Activated CD4-positive, alpha-beta memory T cell treated with anti-CD3 and anti-CD28 coated beads for 36 hours (primary cell): ENCODE results near the gene PLEKHA7. TPM values are rescaled to one million over a fixed set of nuclear protein-coding genes. Genes with fewer than 3 reads are reported as not detected.

Experiments used
- CTCF ChIA-PET: fragments of 350-600 bp; sonication (Branson Sonifier 250); formaldehyde crosslinking; loops from one replicate; lab custom pipeline; 2021; ENCODE audit warnings: antibody characterized with exemption, inconsistent platforms; lab: Charles Lee
- POLR2A ChIA-PET: fragments of 350-600 bp; sonication (Branson Sonifier 250); formaldehyde crosslinking; loops from one replicate; lab custom pipeline; 2021; ENCODE audit warnings: antibody characterized with exemption; lab: Charles Lee
- DNase-seq: peaks from one replicate; pipeline ENCODE4 v3.0.0-alpha.2; 2020
- H3K27ac Mint-ChIP-seq: one replicate; pipeline ENCODE4 v1.8.0; 2021; ENCODE audit warnings: mixed read lengths
- H3K27me3 Mint-ChIP-seq: one replicate; pipeline ENCODE4 v1.8.0; 2021; ENCODE audit warnings: mixed read lengths
- H3K36me3 Mint-ChIP-seq: one replicate; pipeline ENCODE4 v1.8.0; 2021; ENCODE audit warnings: mixed read lengths
- H3K4me1 Mint-ChIP-seq: one replicate; pipeline ENCODE4 v1.8.0; 2021; ENCODE audit warnings: low read depth, mixed read lengths
- H3K4me3 Mint-ChIP-seq: one replicate; pipeline ENCODE4 v1.8.0; 2021; ENCODE audit warnings: mild to moderate bottlenecking, mixed read lengths
- H3K9me3 Mint-ChIP-seq: one replicate; pipeline ENCODE4 v1.8.0; 2021; ENCODE audit warnings: mixed read lengths
- intact Hi-C: fragments of 100-400 bp; cut with micrococcal nuclease; formaldehyde crosslinking; loops from one replicate; pipeline ENCODE4 v1.15.1; 2023
- total RNA-seq, 2 experiments: library from RNA; stranded (reverse); gene quantifications; one replicate each; pipeline ENCODE4 v1.2.3, GENCODE V29; 2021

The PLEKHA7 gene
- total RNA-seq, 2 experiments from 2014 or later, result 5.1 to 5.3 TPM

DNA sequence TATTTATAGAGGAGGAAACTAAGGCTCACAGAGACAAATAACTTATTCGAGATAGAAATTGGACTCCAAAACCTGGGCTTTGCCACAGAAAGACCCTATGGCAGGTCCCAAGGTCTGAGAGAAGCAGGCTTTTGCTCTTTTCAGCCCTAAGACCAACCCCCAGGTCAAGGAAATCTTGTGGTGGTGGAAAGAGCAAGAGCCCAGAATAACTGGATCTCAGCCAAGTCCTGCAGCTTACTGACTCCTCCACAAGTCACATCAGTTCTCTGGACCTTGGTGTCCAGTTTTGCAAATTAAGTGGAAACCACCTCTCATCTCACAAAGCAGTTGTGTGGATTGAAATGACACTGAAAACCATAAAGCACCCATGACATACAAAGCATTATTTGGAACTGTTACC is 153.6 kb downstream of the PLEKHA7 start:
- Mint-ChIP-seq H3K27me3 (peaks cover 1% of the 10 kb centered on the region), H3K9me3 (peaks cover 7% of the 10 kb centered on the region), H3K27ac (no peak overlapping the region), H3K36me3 (peaks cover 7% of the 10 kb centered on the region), H3K4me1 (peaks cover 16% of the 10 kb centered on the region), H3K4me3 (no peak overlapping the region)
- DNase-seq, result no peak
- POLR2A ChIA-PET, result no interaction called here
- CTCF ChIA-PET, result interaction anchor here (2.1 kb wide), 1 partner anchor 75 kb away, joined by 4 read pairs; no protein-coding TSS in a partner anchor
- intact Hi-C loops, result no loop called here

DNA sequence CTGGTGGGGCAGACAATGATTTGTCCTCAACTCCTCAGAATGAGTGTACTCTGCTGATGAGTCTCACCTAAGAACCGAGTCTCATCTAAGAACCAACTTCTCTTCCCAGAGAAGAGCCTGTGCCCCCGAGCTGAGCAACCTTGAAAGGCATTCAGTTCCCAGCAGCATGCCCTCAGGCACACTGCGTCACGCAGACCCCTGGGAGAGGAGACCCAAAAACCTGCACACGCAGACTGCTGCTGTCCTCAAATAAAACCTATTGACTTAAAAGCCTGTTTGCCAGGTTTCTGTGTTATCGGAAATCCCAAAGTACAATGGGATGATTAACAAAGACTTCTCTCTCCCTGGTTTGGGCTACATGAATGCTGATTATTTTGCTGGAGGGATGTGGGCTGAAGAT is 154.6 kb downstream of the PLEKHA7 start:
- Mint-ChIP-seq H3K4me1 (peaks cover 11% of the 10 kb centered on the region), H3K27ac (no peak overlapping the region), H3K9me3 (peaks cover 2% of the 10 kb centered on the region), H3K36me3 (peaks cover 2% of the 10 kb centered on the region), H3K4me3 (no peak overlapping the region), H3K27me3 (peaks cover 1% of the 10 kb centered on the region)
- CTCF ChIA-PET, result interaction anchor here (2.1 kb wide), 1 partner anchor 74 kb away, joined by 4 read pairs; no protein-coding TSS in a partner anchor
- no peak for DNase-seq
- POLR2A ChIA-PET, result no interaction called here
- intact Hi-C loops, result no loop called here

DNA sequence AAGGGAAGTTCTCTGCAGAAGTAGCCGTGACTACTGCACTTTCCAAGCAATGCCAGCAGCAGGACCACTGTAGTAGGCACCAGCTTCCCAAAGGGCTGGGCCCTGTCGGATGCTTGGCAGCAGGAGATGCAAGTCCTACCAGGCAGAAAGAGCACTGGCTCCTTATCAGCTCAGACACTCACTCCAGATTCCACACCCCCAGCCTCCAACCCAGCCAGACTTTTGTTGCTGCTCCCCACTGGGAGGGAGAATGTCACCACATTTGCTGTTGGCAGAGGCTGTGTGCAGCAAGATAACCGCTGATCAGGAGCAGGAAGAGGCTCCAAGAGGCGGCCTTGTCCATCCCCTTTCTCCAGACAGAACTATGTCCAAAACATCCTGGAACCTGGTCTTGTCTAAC is 157.0 kb downstream of the PLEKHA7 start:
- Mint-ChIP-seq H3K4me1 (peaks cover 2% of the 10 kb centered on the region), H3K9me3 (no peaks in the 10 kb centered on the region), H3K4me3 (no peak overlapping the region), H3K27me3 (peaks cover 1% of the 10 kb centered on the region), H3K27ac (no peak overlapping the region), H3K36me3 (peaks cover 2% of the 10 kb centered on the region)
- CTCF ChIA-PET, result interaction anchor here (1.4 kb wide), 1 partner anchor 20 kb away, joined by 3 read pairs; no protein-coding TSS in a partner anchor
- intact Hi-C loops, result no loop called here
- POLR2A ChIA-PET, result no interaction called here
- DNase-seq, result no peak

GRCh38 chr11:16856022-16856471 is 158.2 kb downstream of the PLEKHA7 start:
- CTCF ChIA-PET, result interaction anchor here (0.6 kb wide), 1 partner anchor 27 kb away, joined by 3 read pairs; no protein-coding TSS in a partner anchor
- H3K27ac Mint-ChIP-seq, result no peak overlapping the region

GRCh38 chr11:16854979-16855378 is 159.2 kb downstream of the PLEKHA7 start:
- ChIA-PET POLR2A (no interaction called here), CTCF (no interaction called here)
- no peak for DNase-seq
- H3K36me3 Mint-ChIP-seq, result peaks cover 2% of the 10 kb centered on the region
- no peaks in the 10 kb centered on the region for H3K27me3 Mint-ChIP-seq
- H3K4me1 Mint-ChIP-seq, result no peaks in the 10 kb centered on the region
- H3K27ac Mint-ChIP-seq, result no peak overlapping the region
- intact Hi-C loops, result no loop called here
- H3K4me3 Mint-ChIP-seq, result no peak overlapping the region
- no peaks in the 10 kb centered on the region for H3K9me3 Mint-ChIP-seq

More at GRCh38 chr11:16856022-16856471, 158.2 kb downstream of the PLEKHA7 start:
- no peak for DNase-seq
- POLR2A ChIA-PET, result no interaction called here
- intact Hi-C loops, result no loop called here
- Mint-ChIP-seq H3K4me1 (no peaks in the 10 kb centered on the region), H3K27me3 (no peaks in the 10 kb centered on the region), H3K9me3 (no peaks in the 10 kb centered on the region), H3K36me3 (peaks cover 2% of the 10 kb centered on the region), H3K4me3 (no peak overlapping the region)

GRCh38 chr11:16853859-16854258 is 160.4 kb downstream of the PLEKHA7 start:
- no peaks in the 10 kb centered on the region for H3K4me1 Mint-ChIP-seq
- H3K9me3 Mint-ChIP-seq, result no peaks in the 10 kb centered on the region
- ChIA-PET POLR2A (no interaction called here), CTCF (no interaction called here)
- intact Hi-C loops, result no loop called here
- DNase-seq, result no peak
- no peak overlapping the region for H3K27ac Mint-ChIP-seq
- peaks cover 2% of the 10 kb centered on the region for H3K36me3 Mint-ChIP-seq
- H3K4me3 Mint-ChIP-seq, result no peak overlapping the region
- H3K27me3 Mint-ChIP-seq, result no peaks in the 10 kb centered on the region

DNA sequence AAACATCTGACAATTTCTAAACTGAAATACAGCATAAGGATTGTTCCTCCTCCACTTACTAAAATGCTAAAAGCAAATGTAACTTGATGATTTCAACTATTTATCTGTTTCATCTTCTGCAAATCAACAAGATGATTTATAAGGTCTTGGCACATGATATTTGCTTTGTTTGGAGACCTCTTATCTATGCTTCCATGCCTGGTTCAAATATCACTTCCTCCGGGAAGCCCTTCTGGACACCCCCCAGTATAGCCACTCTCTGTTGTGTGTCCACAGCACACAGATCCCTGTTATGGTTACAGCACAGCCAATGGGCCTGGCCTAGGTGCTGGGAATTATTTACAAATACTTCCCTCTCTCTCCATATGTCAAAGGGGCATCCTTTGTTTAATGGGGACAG is 160.9 kb downstream of the PLEKHA7 start:
- Mint-ChIP-seq H3K36me3 (peaks cover 2% of the 10 kb centered on the region), H3K27ac (no peak overlapping the region), H3K4me3 (no peak overlapping the region), H3K27me3 (no peaks in the 10 kb centered on the region), H3K9me3 (no peaks in the 10 kb centered on the region), H3K4me1 (no peaks in the 10 kb centered on the region)
- ChIA-PET POLR2A (no interaction called here), CTCF (no interaction called here)
- DNase-seq, result no peak
- intact Hi-C loops, result no loop called here

GRCh38 chr11:16846305-16846704 is 167.9 kb downstream of the PLEKHA7 start:
- no peak for DNase-seq
- Mint-ChIP-seq H3K27me3 (no peaks in the 10 kb centered on the region), H3K27ac (no peak overlapping the region), H3K36me3 (peaks cover 3% of the 10 kb centered on the region), H3K4me3 (no peak overlapping the region), H3K4me1 (no peaks in the 10 kb centered on the region), H3K9me3 (no peaks in the 10 kb centered on the region)
- intact Hi-C loops, result no loop called here
- POLR2A ChIA-PET, result no interaction called here
- CTCF ChIA-PET, result interaction anchor here (0.5 kb wide), 1 partner anchor 378 kb away, joined by 3 read pairs; no protein-coding TSS in a partner anchor

- H3K4me3 Mint-ChIP-seq, result no peak overlapping the region
Measured at GRCh38 chr11:16844268-16844771, 169.9 kb downstream of the PLEKHA7 start.

DNA sequence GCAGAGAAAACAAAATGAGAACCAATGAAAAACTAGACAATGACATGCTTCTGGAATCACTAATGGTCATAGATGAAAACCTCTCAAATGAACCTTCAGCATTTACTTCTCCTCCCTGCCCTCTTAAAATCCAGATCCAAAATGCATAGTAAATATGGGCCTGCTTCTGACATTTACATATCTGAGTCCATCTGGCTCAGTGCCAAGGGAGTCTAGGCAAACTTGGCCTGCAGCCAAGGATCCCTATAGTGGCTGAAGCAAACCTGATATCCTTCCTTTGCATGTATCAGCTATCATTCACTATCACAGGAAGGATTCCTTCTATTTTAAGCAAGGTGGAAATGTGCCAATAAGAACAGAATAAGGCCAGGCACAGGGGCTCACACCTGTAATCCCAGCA is 170.9 kb downstream of the PLEKHA7 start:
- no peak for DNase-seq
- intact Hi-C loops, result no loop called here
- H3K4me3 Mint-ChIP-seq, result no peak overlapping the region
- peaks cover 7% of the 10 kb centered on the region for H3K36me3 Mint-ChIP-seq
- CTCF ChIA-PET, result no interaction called here
- no peaks in the 10 kb centered on the region for H3K27me3 Mint-ChIP-seq
- no peaks in the 10 kb centered on the region for H3K4me1 Mint-ChIP-seq
- POLR2A ChIA-PET, result no interaction called here
- H3K27ac Mint-ChIP-seq, result no peak overlapping the region
- H3K9me3 Mint-ChIP-seq, result no peaks in the 10 kb centered on the region

More at GRCh38 chr11:16844268-16844771, 169.9 kb downstream of the PLEKHA7 start:
- POLR2A ChIA-PET, result no interaction called here
- Mint-ChIP-seq H3K36me3 (peaks cover 7% of the 10 kb centered on the region), H3K27ac (no peak overlapping the region), H3K4me1 (no peaks in the 10 kb centered on the region), H3K27me3 (no peaks in the 10 kb centered on the region), H3K9me3 (no peaks in the 10 kb centered on the region)
- DNase-seq, result no peak
- intact Hi-C loops, result no loop called here
- CTCF ChIA-PET, result no interaction called here

DNA sequence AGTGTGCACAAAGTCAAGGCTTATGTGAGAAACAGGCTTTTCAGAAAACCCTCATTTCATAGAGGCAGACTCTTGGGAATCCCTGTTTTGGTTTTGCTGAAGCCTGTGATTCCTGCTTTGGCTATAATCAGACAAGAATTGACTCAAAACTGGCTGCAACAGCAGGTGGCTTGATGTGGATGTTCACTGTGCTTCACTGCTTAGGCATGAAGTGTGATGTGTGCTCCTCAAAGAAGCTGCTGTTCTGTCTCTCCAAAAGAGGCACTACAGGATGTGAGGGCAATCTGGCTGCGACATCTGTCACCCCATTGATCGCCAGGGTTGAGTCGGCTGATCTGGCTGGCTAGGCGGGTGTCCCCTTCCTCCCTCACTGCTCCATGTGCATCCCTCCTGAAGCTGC is 172.2 kb downstream of the PLEKHA7 start:
- DNase-seq, result no peak
- POLR2A ChIA-PET, result no interaction called here
- Mint-ChIP-seq H3K36me3 (peaks cover 7% of the 10 kb centered on the region), H3K27ac (no peak overlapping the region), H3K4me3 (no peak overlapping the region), H3K4me1 (no peaks in the 10 kb centered on the region), H3K27me3 (no peaks in the 10 kb centered on the region), H3K9me3 (no peaks in the 10 kb centered on the region)
- CTCF ChIA-PET, result interaction anchor here (0.7 kb wide), 1 partner anchor 17 kb away, joined by 3 read pairs; no protein-coding TSS in a partner anchor
- intact Hi-C loops, result no loop called here

DNA sequence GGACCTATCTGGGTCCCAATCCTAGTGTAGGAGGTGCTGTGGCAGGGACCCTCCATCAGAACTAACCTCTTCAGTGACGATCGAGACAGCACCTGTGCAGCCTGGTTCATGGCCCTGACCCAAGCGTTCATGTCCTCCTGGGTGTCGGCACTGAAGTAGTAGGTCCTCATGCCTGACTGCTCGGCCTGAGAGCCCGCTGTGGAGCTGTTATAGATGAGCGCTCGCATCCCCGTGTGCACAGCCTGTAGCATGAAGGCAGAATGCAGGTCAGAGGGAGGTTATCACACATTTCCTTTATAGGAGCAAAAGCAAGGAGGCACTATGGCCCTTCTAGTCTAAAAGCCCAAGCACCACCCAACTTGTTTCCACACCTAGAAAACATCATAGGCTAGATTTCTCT is 172.7 kb downstream of the PLEKHA7 start:
- intact Hi-C loops, result no loop called here
- POLR2A ChIA-PET, result no interaction called here

GRCh38 chr11:16840951-16841350 is 173.3 kb downstream of the PLEKHA7 start:
- intact Hi-C loops, result no loop called here
- Mint-ChIP-seq H3K4me3 (no peak overlapping the region), H3K27me3 (no peaks in the 10 kb centered on the region), H3K4me1 (no peaks in the 10 kb centered on the region), H3K27ac (no peak overlapping the region), H3K9me3 (no peaks in the 10 kb centered on the region), H3K36me3 (peaks cover 3% of the 10 kb centered on the region)
- CTCF ChIA-PET, result no interaction called here
- DNase-seq, result no peak
- POLR2A ChIA-PET, result no interaction called here

More for the DNA sequence above, 172.7 kb downstream of the PLEKHA7 start:
- no peak for DNase-seq
- no peak overlapping the region for H3K27ac Mint-ChIP-seq
- H3K27me3 Mint-ChIP-seq, result no peaks in the 10 kb centered on the region
- H3K36me3 Mint-ChIP-seq, result peaks cover 3% of the 10 kb centered on the region
- no peaks in the 10 kb centered on the region for H3K4me1 Mint-ChIP-seq
- H3K4me3 Mint-ChIP-seq, result no peak overlapping the region
- H3K9me3 Mint-ChIP-seq, result no peaks in the 10 kb centered on the region
- CTCF ChIA-PET, result no interaction called here
